HEK293T (cell line): ENCODE results near the gene TRAPPC10.
A peak's percentile ranks its signal among the peaks of the same experiment; 100 is the strongest.

ENCODE experiments used
- CTCF ChIA-PET: fragments of 350-600 bp; formaldehyde crosslinking; extraction: SDS; loops from one replicate; lab custom pipeline; 2021; ENCODE audit warnings: antibody characterized with exemption, inconsistent platforms; lab: Yijun Ruan, JAX
- POLR2A ChIA-PET: fragments of 350-600 bp; formaldehyde crosslinking; extraction: SDS; loops from one replicate; lab custom pipeline; 2020; ENCODE audit warnings: antibody characterized with exemption, inconsistent platforms; lab: Yijun Ruan, JAX
- DNase-seq: peaks from one replicate; pipeline ENCODE4 v3.0.0; 2012; ENCODE audit warnings: mixed read lengths; ENCODE audit errors: extremely low spot score
- ARNT ChIP-seq: fragments of 450-650 bp; IDR thresholded peaks from 2 replicates; pipeline ENCODE4 v1.6.1; 2017; ENCODE audit warnings: mild to moderate bottlenecking
- BHLHE40 ChIP-seq: fragments of 450-650 bp; IDR thresholded peaks from 2 replicates; pipeline ENCODE4 v1.6.1; 2016; ENCODE audit warnings: mild to moderate bottlenecking, moderate library complexity, borderline replicate concordance
- CTBP1 ChIP-seq: fragments of 450-650 bp; IDR thresholded peaks from 2 replicates; pipeline ENCODE4 v1.6.1; 2016; ENCODE audit warnings: borderline replicate concordance
- ELF4 ChIP-seq: fragments of 450-650 bp; IDR thresholded peaks from 2 replicates; pipeline ENCODE4 v1.6.1; 2017; ENCODE audit warnings: antibody characterized with exemption
- FOXA1 ChIP-seq: fragments of 450-650 bp; IDR thresholded peaks from 2 replicates; pipeline ENCODE4 v1.6.1; 2016; ENCODE audit warnings: mild to moderate bottlenecking
- FOXK2 ChIP-seq: fragments of 450-650 bp; IDR thresholded peaks from 2 replicates; pipeline ENCODE4 v1.6.1; 2016; ENCODE audit warnings: mild to moderate bottlenecking
- FOXM1 ChIP-seq: fragments of 450-650 bp; IDR thresholded peaks from 2 replicates; pipeline ENCODE4 v1.6.1; 2017; ENCODE audit warnings: mild to moderate bottlenecking, borderline replicate concordance
- HDGF ChIP-seq: fragments of 450-650 bp; IDR thresholded peaks from 2 replicates; pipeline ENCODE4 v1.6.1; 2017; ENCODE audit warnings: antibody characterized with exemption, borderline replicate concordance
- L3MBTL2 ChIP-seq: fragments of 450-650 bp; conservative IDR thresholded peaks from 2 replicates; pipeline ENCODE4 v1.6.1; 2016; ENCODE audit warnings: mild to moderate bottlenecking
- LEF1 ChIP-seq: fragments of 450-650 bp; IDR thresholded peaks from 2 replicates; pipeline ENCODE4 v1.6.1; 2017; ENCODE audit warnings: mild to moderate bottlenecking, borderline replicate concordance
- NFRKB ChIP-seq: fragments of 450-650 bp; IDR thresholded peaks from 2 replicates; pipeline ENCODE4 v1.6.1; 2016; ENCODE audit warnings: mild to moderate bottlenecking, moderate library complexity
- PKNOX1 ChIP-seq: fragments of 450-650 bp; IDR thresholded peaks from 2 replicates; pipeline ENCODE4 v1.6.1; 2016
- SP1 ChIP-seq: fragments of 450-650 bp; IDR thresholded peaks from 2 replicates; pipeline ENCODE4 v1.6.1; 2017
- SUZ12 ChIP-seq: fragments of 450-650 bp; IDR thresholded peaks from 2 replicates; pipeline ENCODE4 v1.6.1; 2016; ENCODE audit warnings: mild to moderate bottlenecking
- TARDBP ChIP-seq: fragments of 450-650 bp; IDR thresholded peaks from 2 replicates; pipeline ENCODE4 v1.6.1; 2016
- ZNF384 ChIP-seq: fragments of 450-650 bp; IDR thresholded peaks from 2 replicates; pipeline ENCODE4 v1.6.1; 2016

TRAPPC10 gene

GRCh38 chr21:44018813-44019567 lies 6.9 kb downstream of the TRAPPC10 start:
- CTCF ChIA-PET: no interaction called here
- no peak for TF ChIP-seq FOXK2
- no peak for TF ChIP-seq TARDBP
- TF ChIP-seq CTBP1: no peak
- no peak for TF ChIP-seq PKNOX1
- no peak for TF ChIP-seq FOXA1
- no peak for TF ChIP-seq SUZ12
- TF ChIP-seq BHLHE40: no peak
- TF ChIP-seq L3MBTL2: no peak
- no peak for TF ChIP-seq FOXM1
- no peak for TF ChIP-seq NFRKB
- TF ChIP-seq SP1: no peak
- no peak for TF ChIP-seq ELF4
- TF ChIP-seq LEF1: no peak
- no peak for TF ChIP-seq ZNF384
- TF ChIP-seq HDGF: no peak
- no peak for TF ChIP-seq ARNT
- DNase-seq: no peak
- POLR2A ChIA-PET: interaction anchor here (0.9 kb wide), 1 partner anchor 9 kb away, joined by 3 read pairs; no protein-coding TSS in a partner anchor

- TF ChIP-seq CTBP1 (no peak), ZNF384 (no peak), FOXM1 (no peak), LEF1 (no peak), FOXK2 (no peak), BHLHE40 (no peak), FOXA1 (no peak), SP1 (no peak)
- CTCF ChIA-PET: no interaction called here
- no peak for DNase-seq
- POLR2A ChIA-PET: interaction anchor here (0.9 kb wide), 1 partner anchor 9 kb away, joined by 3 read pairs; no protein-coding TSS in a partner anchor
Measured at GRCh38 chr21:44019568-44019958, 7.5 kb downstream of the TRAPPC10 start.

GRCh38 chr21:44020551-44020950 lies 8.4 kb downstream of the TRAPPC10 start:
- no peak for TF ChIP-seq FOXK2
- POLR2A ChIA-PET: interaction anchor here (0.6 to 1.0 kb wide), 3 partner anchors 8 to 460 kb away, joined by 3 to 5 read pairs (median 4); partner anchors contain the start of gene TRAPPC10
- CTCF ChIA-PET: interaction anchor here (0.6 kb wide), 1 partner anchor 1794 kb away, joined by 3 read pairs; no protein-coding TSS in a partner anchor

GRCh38 chr21:44021064-44021463 lies 9.0 kb downstream of the TRAPPC10 start:
- ChIA-PET POLR2A (interaction anchor here (0.6 to 1.0 kb wide), 3 partner anchors 9 to 459 kb away, joined by 3 to 5 read pairs (median 4); partner anchors contain the start of gene TRAPPC10), CTCF (interaction anchor here (0.6 kb wide), 1 partner anchor 1794 kb away, joined by 3 read pairs; no protein-coding TSS in a partner anchor)
- TF ChIP-seq LEF1 (no peak), SUZ12 (no peak), BHLHE40 (no peak), ARNT (no peak), PKNOX1 (no peak), NFRKB (no peak), HDGF (no peak), ELF4 (no peak), FOXM1 (no peak), ZNF384 (no peak), L3MBTL2 (no peak), TARDBP (no peak), SP1 (no peak), FOXA1 (no peak)
- no peak for DNase-seq

More at GRCh38 chr21:44020551-44020950, 8.4 kb downstream of the TRAPPC10 start:
- DNase-seq: no peak

- no peak for DNase-seq
- ChIA-PET POLR2A (interaction anchor here (1.7 kb wide), 1 partner anchor 12 kb away, joined by 9 read pairs; the partner anchor contains the start of gene TRAPPC10), CTCF (no interaction called here)
- no peak for TF ChIP-seq TARDBP
- TF ChIP-seq L3MBTL2: no peak
- no peak for TF ChIP-seq SP1
- no peak for TF ChIP-seq SUZ12
- no peak for TF ChIP-seq PKNOX1
- TF ChIP-seq LEF1: no peak
- no peak for TF ChIP-seq BHLHE40
- TF ChIP-seq CTBP1: no peak
- TF ChIP-seq FOXM1: no peak
- no peak for TF ChIP-seq NFRKB
Measured at GRCh38 chr21:44024257-44024656, 12.1 kb downstream of the TRAPPC10 start.

- CTCF ChIA-PET: no interaction called here
- DNase-seq: peak; percentile 65
- POLR2A ChIA-PET: interaction anchor here (1.7 kb wide), 1 partner anchor 13 kb away, joined by 9 read pairs; the partner anchor contains the start of gene TRAPPC10
- TF ChIP-seq CTBP1 (no peak), BHLHE40 (no peak), ELF4 (no peak), LEF1 (no peak), ZNF384 (no peak), L3MBTL2 (no peak), FOXM1 (no peak), FOXK2 (no peak), SP1 (no peak), FOXA1 (no peak)
Measured at GRCh38 chr21:44024887-44025353, 12.8 kb downstream of the TRAPPC10 start.
